GM18873 (cell line): Measurements from ENCODE around the gene UBR7.

Experiments used
- ATAC-seq: cut with Tn5 transposase; IDR thresholded peaks from one replicate; pipeline ENCODE4 v1.9.1; 2021; ENCODE audit warnings: mild to moderate bottlenecking, moderate library complexity, moderate number of reproducible peaks; ENCODE audit not compliant: unreplicated experiment, low FRiP score

UBR7 gene

DNA sequence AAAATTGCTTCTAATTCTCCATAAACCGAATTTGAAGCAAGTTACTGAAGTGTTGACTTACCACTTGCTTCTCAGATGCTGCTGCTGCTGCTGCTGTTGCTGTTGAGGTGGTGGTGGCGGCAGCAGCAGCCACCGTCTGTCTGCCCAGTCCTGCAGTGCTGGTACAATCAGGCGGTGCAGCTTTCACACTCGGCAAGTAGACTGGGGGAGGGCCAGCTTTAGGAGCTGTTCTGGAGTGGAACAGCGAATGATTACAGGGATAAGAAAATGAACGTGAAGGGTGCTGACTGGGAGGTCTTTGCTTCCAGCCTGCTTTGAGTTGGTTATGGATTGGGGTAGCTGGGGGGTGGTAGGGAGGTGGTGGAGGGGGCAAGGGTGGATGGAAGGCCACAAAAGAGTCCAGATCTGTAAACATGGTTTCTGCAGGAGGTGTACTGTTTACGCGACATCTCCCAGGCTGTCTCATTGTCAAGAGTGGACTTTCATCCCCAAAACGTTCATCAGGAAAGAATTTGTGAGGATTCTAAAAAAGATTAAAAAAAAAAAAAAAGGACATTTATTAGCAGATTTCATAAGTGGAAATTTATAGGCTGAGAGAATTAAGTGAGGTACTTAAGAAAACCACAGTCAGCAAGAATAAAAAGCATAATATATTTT is 38.8 kb downstream of the UBR7 start:
- no peak for ATAC-seq

GRCh38 chr14:93246534-93246933 is 39.5 kb downstream of the UBR7 start:
- no peak for ATAC-seq

DNA sequence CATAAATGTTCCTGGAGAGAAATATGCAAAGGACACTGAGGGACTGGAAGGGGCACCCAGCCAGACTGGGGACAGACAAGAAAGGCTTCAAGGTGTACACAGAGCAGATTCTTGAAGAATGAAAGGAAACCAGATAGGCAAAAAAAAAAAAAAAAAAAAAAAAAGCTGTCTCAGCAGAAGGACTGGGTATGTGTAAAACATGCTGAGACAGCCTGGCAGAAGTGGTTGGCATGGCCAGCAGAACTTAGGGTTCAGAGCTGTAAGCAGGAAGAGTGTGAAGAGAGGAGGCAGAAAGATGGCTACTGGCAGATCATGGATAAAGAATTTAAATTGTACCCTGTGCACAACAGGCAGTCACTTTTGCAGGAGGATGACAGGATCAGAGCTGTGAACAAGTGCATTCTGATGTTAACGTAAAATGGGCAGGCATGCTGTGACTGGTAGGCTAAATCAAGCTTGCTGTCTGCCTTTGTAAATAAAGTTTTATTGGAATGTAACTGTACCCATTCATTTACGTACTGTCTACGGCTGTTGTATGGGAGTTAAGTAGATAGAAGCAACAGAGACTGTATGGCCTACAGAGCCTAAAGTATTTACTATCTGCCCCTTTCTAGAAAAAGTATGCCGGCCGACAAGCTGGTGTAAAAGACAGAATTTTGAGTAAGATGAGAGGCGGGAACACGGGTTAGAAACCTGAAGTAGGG is 42.2 kb downstream of the UBR7 start:
- no peak for ATAC-seq

GRCh38 chr14:93262446-93262845 is 55.4 kb downstream of the UBR7 start:
- no peak for ATAC-seq

DNA sequence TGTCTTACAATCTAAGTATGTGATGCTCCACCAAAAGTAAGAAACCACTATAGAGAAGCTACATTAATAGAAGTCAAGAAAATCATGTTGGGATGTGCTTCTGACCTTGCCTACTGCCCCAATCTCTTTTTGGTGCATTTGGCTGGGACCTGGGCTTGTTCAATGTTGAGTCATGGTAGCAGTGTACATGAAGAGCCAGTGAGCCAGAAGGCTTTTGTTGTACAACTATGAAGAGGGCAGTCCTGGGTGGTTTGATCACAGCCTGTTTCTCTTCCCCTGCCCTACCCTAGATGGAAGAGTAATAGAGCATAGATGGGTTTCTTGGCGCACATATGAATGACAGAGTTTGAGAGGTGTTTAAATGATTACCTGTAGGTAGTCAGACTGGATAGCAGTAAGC is 56.4 kb downstream of the UBR7 start:
- ATAC-seq, result no peak

DNA sequence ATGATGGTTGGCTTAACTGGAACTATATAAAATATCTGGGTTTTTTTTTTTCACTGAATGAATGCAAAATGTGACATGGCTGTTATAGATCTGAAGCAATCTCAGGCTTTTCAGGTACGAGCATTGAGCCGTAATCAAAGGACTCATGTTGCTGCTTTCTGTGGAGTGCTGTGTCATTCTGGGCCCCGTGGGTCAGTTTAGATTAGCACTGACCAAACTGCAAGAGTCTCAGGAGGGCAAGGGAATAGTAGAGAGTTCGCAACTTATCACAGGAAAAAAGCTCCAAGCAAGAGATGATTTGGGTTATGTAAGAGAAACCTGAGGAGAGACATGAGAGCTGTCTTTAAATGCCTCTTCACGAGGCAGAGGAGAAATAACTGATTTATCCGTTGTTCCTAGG is 59.1 kb downstream of the UBR7 start:
- ATAC-seq, result no peak

DNA sequence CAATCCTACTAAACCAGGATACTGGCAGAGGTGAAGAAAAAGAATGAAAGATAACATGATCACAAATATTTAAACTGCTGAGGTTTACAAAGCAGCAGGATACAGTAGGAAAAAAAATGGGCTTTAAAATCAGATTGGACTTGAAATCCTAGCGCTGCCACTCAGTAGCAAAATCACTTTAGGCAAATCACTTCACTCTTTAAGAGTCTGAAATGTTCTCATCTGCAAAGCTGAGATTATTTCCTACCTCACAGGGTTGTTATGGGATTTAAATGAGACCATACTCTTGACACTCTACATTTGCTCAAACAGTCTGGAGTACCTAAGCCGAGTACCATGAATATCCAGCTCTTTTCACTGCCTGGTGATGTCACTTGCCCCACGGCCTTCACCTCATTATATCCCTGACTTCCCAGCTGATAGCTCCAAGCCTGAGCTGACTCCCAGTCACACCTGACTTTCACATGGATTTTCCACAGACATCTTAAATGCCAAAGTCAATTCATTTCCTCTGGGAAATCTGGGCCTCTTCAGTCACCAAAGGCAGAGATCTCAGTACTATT is 60.2 kb downstream of the UBR7 start:
- ATAC-seq, result no peak

- no peak for ATAC-seq
Measured at GRCh38 chr14:93268406-93268805, 61.4 kb downstream of the UBR7 start.

DNA sequence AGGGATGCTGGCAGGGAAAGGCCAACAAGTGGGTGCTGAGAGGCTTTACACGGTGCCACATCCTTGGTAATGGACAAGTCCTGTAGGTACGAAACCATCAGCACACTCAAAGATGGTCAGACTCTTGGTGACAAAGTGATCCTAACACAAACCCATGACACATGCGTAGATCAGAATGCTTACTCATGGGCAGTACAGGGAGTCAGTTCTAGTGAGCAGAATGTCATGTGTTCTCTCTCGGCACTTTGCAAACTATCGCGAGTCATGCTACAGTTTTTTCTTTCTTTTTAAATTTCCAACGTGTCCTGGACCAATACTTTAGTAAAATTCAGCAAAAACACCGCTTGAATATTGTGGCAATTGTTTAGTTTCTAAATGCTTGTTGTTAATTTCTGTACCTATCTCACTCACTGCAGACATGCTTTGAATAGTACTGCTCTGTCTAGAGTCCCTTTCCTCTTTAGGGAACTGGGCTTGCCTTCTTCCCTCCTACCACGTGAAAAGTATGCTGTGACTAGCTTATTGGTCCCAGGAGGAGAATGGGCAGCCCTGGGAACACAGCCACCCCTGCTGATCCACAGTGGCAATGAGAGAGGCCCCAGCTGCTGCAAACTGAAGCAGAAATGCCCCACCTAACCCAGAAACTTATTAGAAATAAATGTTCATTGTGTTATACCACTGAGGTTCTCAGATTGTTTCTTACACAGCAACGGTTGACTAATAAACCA is 62.4 kb downstream of the UBR7 start:
- no peak for ATAC-seq

GRCh38 chr14:93271111-93271510 is 64.1 kb downstream of the UBR7 start:
- ATAC-seq, result no peak

DNA sequence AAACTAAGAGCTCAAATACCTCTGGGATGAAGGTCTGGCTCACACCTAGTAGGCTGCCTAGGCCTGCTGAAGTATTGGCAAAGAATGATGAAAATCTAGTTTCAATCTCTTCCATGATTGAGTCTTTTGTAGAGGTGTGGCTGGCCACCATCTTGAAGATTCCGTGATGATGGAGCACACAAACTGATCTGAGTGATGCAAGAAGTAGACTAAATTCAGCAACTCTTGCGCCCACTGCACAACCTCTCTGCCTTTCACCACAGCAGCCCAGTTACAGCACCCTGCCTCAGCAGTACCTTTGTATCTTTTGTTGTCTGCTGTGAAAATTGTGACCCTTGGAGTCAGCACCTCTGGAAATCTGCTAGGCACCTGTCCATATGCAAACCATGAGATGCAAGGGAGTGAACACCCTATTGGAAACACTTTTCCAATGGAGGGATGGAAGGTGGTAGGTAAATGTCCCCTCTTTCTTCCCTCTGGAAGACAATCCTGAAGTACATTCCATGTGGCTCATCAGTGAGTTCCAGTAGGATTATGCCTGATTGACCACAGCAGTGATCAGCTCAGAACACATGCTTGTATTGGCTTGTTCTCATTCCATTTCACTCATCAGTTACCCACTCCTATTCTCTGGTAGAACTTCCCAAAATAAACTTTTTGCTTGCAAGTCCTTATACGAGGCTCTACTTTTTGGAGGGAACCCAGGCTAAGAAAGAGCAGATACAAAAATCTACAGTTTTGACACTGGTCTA is 67.2 kb downstream of the UBR7 start:
- no peak for ATAC-seq

DNA sequence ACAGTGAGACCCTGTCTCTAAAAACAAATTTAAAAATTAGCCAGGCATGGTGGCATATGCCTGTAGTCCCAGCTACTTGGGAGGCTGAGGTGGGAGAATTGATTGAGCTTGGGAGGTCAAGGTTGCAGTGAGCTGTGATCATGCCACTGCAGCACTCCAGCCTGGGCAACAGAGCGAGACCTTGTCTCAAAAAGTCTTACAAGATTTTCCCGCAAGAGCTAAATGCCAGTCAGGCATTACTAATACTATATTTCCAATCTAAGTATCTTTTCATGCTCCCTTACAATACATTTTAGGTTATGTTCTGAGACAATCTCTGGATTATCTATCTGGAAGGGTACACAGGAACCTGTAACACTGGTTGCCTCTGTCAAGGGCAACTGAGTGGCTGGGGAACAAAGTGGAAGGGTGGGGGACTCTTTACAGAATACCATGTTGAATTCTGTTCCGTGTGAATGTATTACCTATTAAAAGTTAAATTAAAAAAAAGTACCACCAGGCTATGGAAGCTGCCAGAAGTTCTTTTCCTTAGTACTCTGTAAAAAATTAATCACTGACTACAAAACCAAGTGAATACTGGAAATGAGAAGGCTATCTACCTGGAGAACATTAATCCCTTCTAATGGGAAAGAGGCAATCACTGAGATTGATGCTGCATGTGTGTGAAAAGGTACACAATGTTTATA is 69.1 kb downstream of the UBR7 start:
- ATAC-seq, result no peak
